GM19099 (cell line): ENCODE results near the gene ZFP1.

Experiments used
- POLR2A ChIP-seq: IDR thresholded peaks from 3 replicates; pipeline ENCODE4 v1.6.1; 2011; ENCODE audit warnings: low read depth; ENCODE audit not compliant: insufficient read length; ENCODE audit errors: extremely low read depth

Gene ZFP1

DNA sequence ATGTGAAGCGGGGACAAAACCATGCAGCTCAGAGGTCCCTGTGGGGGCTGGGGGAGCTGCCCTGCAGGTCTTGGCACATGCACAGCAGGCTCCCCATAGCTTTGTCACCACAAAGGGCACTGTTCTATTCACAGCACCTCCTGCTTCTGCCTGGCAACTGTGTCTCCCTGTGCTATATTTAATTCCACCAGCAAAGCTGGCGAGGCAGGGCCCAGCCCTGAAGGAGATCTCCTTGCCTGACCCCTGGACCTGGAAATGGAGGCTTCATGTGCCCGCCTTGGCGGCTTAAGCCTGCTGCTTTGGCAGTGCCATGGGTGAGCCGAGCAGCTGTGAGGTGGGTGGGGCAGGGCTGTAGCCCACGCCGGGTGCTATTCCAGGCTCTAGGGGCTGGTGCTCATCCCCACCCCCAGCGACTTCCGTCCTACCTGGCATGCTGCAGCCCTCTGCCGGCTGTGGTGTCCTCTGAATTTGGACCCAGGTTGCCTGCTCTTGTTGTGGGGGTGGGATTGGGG is 38.5 kb upstream of the ZFP1 start:
- no peak for TF ChIP-seq POLR2A

GRCh38 chr16:75110637-75111513 is 37.4 kb upstream of the ZFP1 start:
- no peak for TF ChIP-seq POLR2A

DNA sequence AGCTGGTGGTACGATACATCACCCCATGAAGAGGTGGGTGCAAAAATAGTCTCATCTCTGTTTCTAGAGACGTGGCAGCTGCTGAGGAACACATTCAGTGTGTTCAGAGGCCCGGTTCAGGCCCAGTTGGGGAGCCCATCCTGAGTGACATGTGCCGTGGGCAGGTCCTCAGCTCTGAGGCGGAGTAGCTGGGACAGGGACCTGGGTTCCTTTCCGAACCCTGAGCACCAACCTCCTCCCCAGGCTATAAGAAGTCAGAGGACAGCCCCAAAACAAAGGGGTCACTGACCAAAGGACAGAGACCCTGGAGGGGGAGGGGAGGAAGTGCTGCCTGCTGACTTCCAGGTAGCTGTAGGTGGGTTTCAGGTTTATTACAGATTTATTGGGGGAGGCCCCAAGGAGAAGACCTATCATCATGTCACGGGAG is 36.8 kb upstream of the ZFP1 start:
- no peak for TF ChIP-seq POLR2A

GRCh38 chr16:75111961-75112733 is 36.2 kb upstream of the ZFP1 start:
- TF ChIP-seq POLR2A: no peak

GRCh38 chr16:75112734-75113491 is 35.4 kb upstream of the ZFP1 start:
- no peak for TF ChIP-seq POLR2A

DNA sequence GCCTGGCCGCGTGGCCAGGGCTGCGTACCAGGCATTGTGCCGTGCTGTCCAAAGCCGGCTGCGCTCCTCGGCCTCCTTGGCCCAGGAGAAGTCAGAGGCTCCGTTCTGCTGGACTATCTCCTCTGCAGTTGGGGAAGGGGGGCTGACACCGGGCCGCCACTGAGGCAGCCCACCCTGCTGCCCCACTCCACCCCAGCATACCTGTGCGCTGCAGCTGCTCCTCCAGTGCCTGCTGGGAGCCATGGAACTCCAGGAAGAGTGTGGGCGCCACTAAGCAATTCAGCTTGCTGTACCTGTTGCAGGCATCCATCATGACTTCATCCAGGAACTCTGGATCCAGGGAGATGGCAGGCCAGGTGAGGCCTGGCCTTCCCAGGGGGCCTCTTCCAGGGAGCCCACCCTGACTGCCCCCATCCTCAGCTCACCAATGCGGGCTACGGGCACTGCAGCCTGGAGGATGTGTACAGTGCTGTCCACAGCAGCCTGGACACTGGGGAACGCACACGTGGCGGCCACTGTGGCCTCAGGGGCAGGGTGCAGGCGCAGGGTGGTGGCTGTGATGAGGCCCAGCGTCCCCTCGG is 34.7 kb upstream of the ZFP1 start:
- TF ChIP-seq POLR2A: no peak

DNA sequence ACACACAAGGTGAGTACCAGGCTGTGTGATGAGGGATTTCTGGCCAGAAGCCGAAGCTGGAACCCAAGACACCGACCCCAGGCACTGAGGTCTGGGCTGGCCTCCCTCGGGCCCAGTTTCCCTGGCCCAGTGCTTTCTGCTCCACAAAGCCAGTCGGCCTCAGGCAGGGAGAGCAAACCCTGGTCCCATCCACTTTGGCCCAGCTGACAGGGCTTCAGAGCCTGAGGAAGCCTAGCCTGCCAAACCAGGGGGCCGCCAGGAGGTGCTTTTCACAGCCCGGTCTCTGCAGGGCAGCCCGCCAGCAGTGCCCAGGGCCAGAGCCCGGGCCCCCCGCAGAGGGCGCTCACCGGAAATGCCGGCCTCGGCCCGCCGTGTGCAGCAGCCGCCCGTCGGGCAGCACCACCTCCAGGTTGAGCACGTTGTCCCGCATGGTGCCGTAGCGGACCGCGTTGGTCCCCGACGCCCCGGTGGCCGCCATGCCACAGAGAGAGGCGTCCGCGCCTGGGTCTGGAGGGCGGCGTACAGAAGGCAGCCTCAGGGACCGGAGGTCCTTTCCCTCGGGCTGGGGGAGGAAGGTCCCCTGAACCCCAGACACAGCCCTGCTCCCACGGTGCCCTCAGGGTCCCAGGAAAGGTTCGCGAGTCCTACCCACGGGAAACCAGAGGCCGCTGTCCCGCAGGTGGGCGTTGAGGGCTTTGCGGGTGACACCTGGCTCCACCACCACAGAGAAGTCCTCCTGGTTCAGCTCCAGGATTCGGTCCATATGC is 34.0 kb upstream of the ZFP1 start:
- TF ChIP-seq POLR2A: no peak

- TF ChIP-seq POLR2A: no peak
These were observed 33.1 kb upstream of the ZFP1 start for GRCh38 chr16:75114946-75115825.

GRCh38 chr16:75116081-75116910 is 32.0 kb upstream of the ZFP1 start, which contains the start of gene LDHD:
TSS of gene LDHD (minus strand) at chr16:75116780. CDS start at chr16:75116720, 60 bp downstream.
- TF ChIP-seq POLR2A: no peak

DNA sequence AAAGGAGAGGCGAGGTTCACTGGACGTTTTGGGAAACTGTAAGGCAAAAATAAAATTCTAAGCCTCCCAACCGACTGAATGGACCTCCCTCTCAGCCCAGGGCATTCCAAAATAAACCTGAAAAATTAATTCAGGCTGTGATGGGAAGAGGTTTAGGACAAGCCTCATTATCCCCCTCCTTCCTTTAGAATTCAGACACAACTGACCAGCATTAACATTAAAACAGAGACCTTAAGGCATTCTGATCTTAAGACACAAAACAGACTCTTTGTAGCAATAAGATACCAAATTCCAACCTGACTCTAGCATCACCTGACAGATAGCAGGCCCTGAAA is 31.4 kb upstream of the ZFP1 start:
- TF ChIP-seq POLR2A: no peak

DNA sequence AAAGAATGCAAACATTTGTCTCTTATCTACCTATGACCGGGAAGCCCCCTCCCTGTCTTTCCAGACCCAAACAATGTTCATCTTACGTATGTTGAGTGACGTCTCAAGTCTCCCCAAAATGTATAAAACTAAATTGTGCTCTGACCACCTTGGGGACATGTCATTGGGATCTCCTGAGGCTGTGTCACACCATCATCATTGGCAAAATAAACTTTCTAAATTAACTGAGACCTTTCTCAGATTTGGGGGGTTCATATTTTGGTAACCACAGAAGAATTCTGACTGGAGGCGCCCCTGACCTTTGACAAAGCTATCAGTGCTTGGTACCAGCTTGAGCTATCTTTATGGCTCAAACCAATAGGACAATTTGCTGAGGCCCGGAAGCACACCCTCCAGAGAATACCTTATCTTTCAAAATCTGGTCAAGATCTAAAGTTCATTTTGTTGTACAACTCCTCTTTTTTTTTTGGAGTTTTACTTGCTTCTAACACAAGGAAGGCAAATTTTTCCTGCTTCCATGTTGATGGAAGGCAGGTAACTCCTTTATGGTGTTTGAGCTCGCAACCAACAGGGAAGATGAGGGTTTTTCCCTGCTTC is 29.3 kb upstream of the ZFP1 start:
- TF ChIP-seq POLR2A: no peak

DNA sequence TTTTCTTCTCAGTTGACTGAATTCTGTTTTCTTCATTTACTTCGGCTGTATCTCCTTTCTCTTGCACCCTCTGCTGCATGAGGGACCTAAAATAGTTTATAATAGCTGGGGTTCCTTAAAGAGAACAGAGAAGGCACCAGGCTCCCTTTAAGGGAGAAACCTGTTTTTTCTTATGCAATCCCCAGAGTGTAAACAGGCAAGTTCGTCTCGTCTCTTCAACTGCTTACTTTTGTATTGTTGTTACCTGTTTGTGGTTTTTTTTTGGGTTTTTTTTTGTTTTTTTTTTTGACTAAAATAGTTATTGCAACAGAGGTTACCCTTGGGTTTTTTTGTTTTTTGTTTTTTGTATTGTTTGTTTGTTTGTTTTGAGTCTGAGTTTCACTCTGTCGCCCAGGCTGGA is 28.1 kb upstream of the ZFP1 start:
- TF ChIP-seq POLR2A: no peak
